B cell (primary cell): ENCODE measurements around the gene PLEK2.

ENCODE experiments used
- EZH2 ChIP-seq: IDR thresholded peaks from 2 replicates; pipeline ENCODE4 v1.6.1; 2012; ENCODE audit warnings: borderline replicate concordance, low read depth, mild to moderate bottlenecking, moderate library complexity, low read length; ENCODE audit not compliant: insufficient read depth, poor library complexity, severe bottlenecking
- TF ChIP-seq, protein P1 (sequence below): fragments of 200-600 bp; IDR thresholded peaks from one replicate; pipeline ENCODE4 v1.8.0; 2022; ENCODE audit warnings: antibody characterized with exemption, mild to moderate bottlenecking

DNA sequence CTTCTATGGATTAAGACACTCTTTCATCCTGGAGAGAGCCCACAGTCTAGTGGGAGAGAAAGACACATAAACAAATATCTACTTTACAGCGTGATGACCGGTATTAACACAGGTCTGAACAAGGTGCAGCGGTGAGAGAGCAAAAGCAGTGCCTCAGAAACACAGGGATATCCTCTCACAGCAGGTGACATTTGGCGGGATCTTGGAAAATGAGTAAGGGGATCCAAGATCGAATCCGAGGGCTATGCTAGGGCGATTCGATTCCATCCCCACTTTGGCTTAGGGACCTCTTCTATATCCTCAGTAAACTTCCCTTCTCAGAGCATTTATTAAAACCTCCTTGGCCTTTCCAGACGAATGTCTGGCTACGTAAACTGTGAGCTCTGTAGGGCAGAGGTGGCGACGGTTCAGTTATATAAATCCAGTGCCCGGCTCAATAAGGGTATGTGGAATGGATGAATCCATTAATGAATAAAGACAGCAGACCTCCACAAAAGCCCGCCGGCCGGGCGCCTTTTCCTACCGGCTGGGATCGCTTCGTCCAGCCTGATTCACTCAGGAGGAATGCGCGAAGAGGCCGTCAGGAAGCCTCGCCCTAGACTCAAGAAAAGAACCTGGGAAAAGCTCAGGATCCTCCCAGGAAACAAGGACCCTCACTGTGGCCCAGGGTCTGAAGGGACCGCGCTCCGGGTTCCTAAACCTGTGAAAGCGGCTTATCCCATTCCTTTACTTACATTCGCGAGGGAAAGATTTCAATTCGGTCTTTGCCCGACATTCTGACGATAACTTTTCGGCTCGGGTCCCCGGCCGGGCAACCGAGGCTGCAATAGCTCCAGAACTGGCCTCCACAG, 52.8 kb downstream of the PLEK2 start:
- TF ChIP-seq EZH2 = no peak
- TF ChIP-seq, protein P1, sequence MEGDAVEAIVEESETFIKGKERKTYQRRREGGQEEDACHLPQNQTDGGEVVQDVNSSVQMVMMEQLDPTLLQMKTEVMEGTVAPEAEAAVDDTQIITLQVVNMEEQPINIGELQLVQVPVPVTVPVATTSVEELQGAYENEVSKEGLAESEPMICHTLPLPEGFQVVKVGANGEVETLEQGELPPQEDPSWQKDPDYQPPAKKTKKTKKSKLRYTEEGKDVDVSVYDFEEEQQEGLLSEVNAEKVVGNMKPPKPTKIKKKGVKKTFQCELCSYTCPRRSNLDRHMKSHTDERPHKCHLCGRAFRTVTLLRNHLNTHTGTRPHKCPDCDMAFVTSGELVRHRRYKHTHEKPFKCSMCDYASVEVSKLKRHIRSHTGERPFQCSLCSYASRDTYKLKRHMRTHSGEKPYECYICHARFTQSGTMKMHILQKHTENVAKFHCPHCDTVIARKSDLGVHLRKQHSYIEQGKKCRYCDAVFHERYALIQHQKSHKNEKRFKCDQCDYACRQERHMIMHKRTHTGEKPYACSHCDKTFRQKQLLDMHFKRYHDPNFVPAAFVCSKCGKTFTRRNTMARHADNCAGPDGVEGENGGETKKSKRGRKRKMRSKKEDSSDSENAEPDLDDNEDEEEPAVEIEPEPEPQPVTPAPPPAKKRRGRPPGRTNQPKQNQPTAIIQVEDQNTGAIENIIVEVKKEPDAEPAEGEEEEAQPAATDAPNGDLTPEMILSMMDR = no peak
